AG09309 (cell line): ENCODE data around the gene BABAM2.
"Not testable (repeated sequence)": the region's sequence is repeated elsewhere in the genome, so short reads cannot be mapped to it uniquely, and the experiment has no call there.

Source experiments
- DNase-seq: peaks from one replicate; pipeline ENCODE4 v3.0.0-alpha.2; 2010; ENCODE audit warnings: low read depth
- H3K4me3 ChIP-seq: 2 replicates; pipeline ENCODE4 v1.5.1; 2011; ENCODE audit warnings: mild to moderate bottlenecking, low read depth, low read length, moderate library complexity; ENCODE audit not compliant: control insufficient read depth
- TF ChIP-seq, protein P1 (sequence below): IDR thresholded peaks from 2 replicates; pipeline ENCODE4 v1.5.1; 2011; ENCODE audit warnings: mild to moderate bottlenecking, low read depth, low read length, inconsistent platforms; ENCODE audit not compliant: insufficient read depth, control insufficient read depth; ENCODE audit errors: missing control alignments

BABAM2 gene

GRCh38 chr2:28325567-28326468 is 435.3 kb downstream of the BABAM2 start:
- H3K4me3 ChIP-seq, result no peak overlapping the region
- TF ChIP-seq, protein P1, sequence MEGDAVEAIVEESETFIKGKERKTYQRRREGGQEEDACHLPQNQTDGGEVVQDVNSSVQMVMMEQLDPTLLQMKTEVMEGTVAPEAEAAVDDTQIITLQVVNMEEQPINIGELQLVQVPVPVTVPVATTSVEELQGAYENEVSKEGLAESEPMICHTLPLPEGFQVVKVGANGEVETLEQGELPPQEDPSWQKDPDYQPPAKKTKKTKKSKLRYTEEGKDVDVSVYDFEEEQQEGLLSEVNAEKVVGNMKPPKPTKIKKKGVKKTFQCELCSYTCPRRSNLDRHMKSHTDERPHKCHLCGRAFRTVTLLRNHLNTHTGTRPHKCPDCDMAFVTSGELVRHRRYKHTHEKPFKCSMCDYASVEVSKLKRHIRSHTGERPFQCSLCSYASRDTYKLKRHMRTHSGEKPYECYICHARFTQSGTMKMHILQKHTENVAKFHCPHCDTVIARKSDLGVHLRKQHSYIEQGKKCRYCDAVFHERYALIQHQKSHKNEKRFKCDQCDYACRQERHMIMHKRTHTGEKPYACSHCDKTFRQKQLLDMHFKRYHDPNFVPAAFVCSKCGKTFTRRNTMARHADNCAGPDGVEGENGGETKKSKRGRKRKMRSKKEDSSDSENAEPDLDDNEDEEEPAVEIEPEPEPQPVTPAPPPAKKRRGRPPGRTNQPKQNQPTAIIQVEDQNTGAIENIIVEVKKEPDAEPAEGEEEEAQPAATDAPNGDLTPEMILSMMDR, result no peak
- DNase-seq, result no peak

DNA sequence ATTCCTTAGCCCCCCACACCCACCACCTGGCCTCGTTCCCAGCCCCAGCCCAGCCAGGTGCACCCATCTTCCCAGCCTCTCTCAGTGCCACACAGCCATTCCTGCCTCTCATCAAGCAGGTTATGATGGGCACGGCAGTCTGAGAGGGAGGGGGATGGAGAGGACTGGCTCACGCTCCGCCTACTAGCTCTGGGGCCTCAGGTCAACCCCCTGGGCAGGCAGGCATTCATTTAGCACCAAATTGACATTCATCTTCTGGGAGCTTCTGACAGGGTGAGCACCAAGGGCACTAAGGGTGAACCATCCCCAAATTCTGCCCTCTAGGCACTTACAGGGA is 435.9 kb downstream of the BABAM2 start:
- TF ChIP-seq, protein P1, result no peak
- no peak overlapping the region for H3K4me3 ChIP-seq

GRCh38 chr2:28326881-28327505 is 436.5 kb downstream of the BABAM2 start:
- TF ChIP-seq, protein P1, result no peak
- DNase-seq, result no peak

More for the DNA sequence above, 435.9 kb downstream of the BABAM2 start:
- DNase-seq, result no peak

DNA sequence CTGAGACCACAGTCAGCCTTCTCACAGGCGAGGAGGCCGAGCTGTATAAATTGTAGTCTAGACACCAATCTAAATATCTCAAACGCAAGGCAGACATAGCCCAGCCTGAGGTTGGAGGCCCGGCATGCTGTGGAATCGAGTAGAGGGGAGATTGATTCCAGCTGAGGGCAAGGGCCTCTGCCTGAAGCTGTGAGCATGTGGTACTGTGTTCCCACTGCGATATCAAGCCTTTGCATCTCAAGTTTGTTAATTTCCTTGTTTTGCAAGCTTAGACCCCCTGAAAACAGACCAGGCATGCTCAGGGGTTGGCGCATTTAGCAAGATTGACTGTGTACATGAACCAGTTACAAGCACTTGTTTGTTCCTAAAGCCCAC is 437.0 kb downstream of the BABAM2 start:
- H3K4me3 ChIP-seq, result no peak overlapping the region
- TF ChIP-seq, protein P1, result no peak

More at GRCh38 chr2:28326881-28327505, 436.5 kb downstream of the BABAM2 start:
- H3K4me3 ChIP-seq, result no peak overlapping the region

DNA sequence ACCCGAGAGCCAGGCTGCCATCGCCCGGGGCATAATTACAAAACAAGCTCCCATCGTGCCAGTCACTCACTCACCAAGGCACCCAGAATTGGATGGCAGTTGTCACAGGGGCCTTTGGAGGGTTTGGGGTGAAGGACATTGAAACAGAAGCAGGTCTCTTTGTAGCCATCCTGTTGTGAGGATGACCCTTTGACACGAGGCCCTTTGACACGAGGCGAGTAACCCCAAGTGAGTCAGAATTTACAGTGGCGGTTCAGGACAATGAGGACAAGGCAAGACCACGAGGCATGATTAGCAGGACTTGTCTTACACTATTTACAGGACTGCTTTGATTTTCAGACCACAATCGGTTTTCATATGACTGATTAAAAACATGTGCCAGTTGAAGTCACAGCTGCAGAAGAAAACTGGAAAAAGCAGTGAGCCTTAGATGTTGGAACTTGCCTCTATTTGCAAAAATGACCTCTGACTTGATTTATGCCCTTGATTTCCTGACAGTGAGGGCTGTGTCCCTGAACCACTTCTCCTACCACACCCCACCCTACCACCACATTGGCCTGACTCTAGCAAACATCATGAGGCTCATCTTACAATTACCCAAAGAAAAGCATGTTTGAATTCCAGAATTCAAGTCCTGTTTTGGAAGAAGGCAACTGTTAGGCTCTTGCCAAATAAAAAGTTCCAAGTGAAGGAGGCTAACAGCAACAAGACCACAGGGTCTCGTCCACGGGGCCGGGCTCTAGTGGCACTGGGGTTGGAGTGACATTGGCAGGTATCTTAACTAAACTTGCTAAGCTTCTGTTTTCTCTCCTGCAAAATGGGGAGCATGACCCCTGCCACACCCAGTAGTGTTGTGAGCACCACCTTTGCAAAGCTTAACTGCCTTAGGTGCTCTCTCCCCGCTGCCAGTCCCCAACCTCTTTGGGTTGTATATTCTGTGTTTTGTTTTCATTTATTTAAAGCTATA is 437.7 kb downstream of the BABAM2 start:
- H3K4me3 ChIP-seq, result no peak overlapping the region
- TF ChIP-seq, protein P1, result no peak

More for the DNA sequence above, 437.0 kb downstream of the BABAM2 start:
- DNase-seq, result no peak

GRCh38 chr2:28329184-28329583 is 438.7 kb downstream of the BABAM2 start:
- DNase-seq, result no peak
- TF ChIP-seq, protein P1, result no peak
- H3K4me3 ChIP-seq, result no peak overlapping the region

More for the DNA sequence above, 437.7 kb downstream of the BABAM2 start:
- peak; percentile 48 for DNase-seq

- H3K4me3 ChIP-seq, DNase-seq: not testable (repeated sequence)
These were observed 440.2 kb downstream of the BABAM2 start for GRCh38 chr2:28330722-28331121.

DNA sequence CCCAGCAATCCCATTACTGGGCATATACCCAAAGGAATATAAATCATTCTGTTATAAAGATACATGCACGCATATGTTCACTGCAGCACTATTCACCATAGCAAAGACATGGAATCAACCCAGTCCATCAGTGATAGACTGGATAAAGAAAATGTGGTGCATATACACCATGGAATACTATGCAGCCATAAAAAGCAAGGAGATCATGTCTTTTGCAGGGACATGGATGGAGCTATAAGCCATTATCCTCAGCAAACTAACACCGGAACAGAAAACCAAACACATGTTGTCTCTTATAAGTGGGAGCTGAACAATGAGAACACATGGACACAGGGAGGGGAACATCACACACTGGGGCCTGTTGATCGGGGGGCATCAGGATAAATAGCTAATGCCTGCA is 441.3 kb downstream of the BABAM2 start:
- DNase-seq, H3K4me3 ChIP-seq: not testable (repeated sequence)
